BJ (cell line): Measurements from ENCODE around the gene TTLL4. TPM values are rescaled to one million over a fixed set of nuclear protein-coding genes. Genes with fewer than 3 reads are reported as not detected.

Experiments
- CTCF ChIA-PET: fragments of 350-600 bp; formaldehyde crosslinking; extraction: SDS; loops from one replicate; lab custom pipeline; 2021; ENCODE audit warnings: antibody characterized with exemption, inconsistent platforms; lab: Yijun Ruan, JAX
- POLR2A ChIA-PET: fragments of 300-600 bp; sonication (Branson Sonifier 250); formaldehyde crosslinking; extraction: SDS; loops from one replicate; lab custom pipeline; 2021; ENCODE audit warnings: antibody characterized with exemption; lab: Charles Lee
- DNase-seq: peaks from one replicate; pipeline ENCODE4 v3.0.0-alpha.2; 2011; ENCODE audit warnings: low read depth
- H3K27me3 ChIP-seq: 2 replicates; pipeline ENCODE4 v1.6.0; 2011; ENCODE audit warnings: low read length; ENCODE audit not compliant: control insufficient read depth, insufficient read depth
- H3K36me3 ChIP-seq: 2 replicates; pipeline ENCODE4 v1.5.1; 2011; ENCODE audit warnings: low read length; ENCODE audit not compliant: control insufficient read depth, insufficient read depth
- H3K4me3 ChIP-seq: 2 replicates; pipeline ENCODE4 v1.5.1; 2011; ENCODE audit warnings: low read depth, mild to moderate bottlenecking, control low read depth, low read length
- polyA plus RNA-seq: library from polyadenylated mRNA; depleted of rRNA; stranded (reverse); fragments of >200 nt; gene quantifications from 2 replicates; pipeline ENCODE4 v1.2.3, GENCODE V29; 2011
- TF ChIP-seq, protein P1 (sequence below): IDR thresholded peaks from 2 replicates; pipeline ENCODE4 v1.5.1; 2011; ENCODE audit warnings: low read depth, mild to moderate bottlenecking, control low read depth, inconsistent platforms, low read length, moderate library complexity; ENCODE audit not compliant: insufficient read depth

Gene TTLL4
- polyA plus RNA-seq, 1 experiment, result 14.1 TPM

- ChIA-PET CTCF (interaction anchor here (0.9 to 3.8 kb wide), 3 partner anchors 8 to 36 kb away, joined by 3 to 12 read pairs (median 7); no protein-coding TSS in a partner anchor), POLR2A (no interaction called here)
- peaks cover 8% of the 10 kb centered on the region for H3K36me3 ChIP-seq
- no peak overlapping the region for H3K4me3 ChIP-seq
- no peaks in the 10 kb centered on the region for H3K27me3 ChIP-seq
- DNase-seq, result no peak
- TF ChIP-seq, protein P1, sequence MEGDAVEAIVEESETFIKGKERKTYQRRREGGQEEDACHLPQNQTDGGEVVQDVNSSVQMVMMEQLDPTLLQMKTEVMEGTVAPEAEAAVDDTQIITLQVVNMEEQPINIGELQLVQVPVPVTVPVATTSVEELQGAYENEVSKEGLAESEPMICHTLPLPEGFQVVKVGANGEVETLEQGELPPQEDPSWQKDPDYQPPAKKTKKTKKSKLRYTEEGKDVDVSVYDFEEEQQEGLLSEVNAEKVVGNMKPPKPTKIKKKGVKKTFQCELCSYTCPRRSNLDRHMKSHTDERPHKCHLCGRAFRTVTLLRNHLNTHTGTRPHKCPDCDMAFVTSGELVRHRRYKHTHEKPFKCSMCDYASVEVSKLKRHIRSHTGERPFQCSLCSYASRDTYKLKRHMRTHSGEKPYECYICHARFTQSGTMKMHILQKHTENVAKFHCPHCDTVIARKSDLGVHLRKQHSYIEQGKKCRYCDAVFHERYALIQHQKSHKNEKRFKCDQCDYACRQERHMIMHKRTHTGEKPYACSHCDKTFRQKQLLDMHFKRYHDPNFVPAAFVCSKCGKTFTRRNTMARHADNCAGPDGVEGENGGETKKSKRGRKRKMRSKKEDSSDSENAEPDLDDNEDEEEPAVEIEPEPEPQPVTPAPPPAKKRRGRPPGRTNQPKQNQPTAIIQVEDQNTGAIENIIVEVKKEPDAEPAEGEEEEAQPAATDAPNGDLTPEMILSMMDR, result no peak
Observed at GRCh38 chr2:218703341-218703740, 7.3 kb upstream of the TTLL4 start.

- DNase-seq, result no peak
- TF ChIP-seq, protein P1, result no peak
- Histone ChIP-seq H3K4me3 (no peak overlapping the region), H3K36me3 (no peaks in the 10 kb centered on the region), H3K27me3 (no peaks in the 10 kb centered on the region)
- CTCF ChIA-PET, result interaction anchor here (1.3 to 1.8 kb wide), 2 partner anchors 15 to 140 kb away, joined by 3 to 6 read pairs; no protein-coding TSS in a partner anchor
- POLR2A ChIA-PET, result no interaction called here
Observed at GRCh38 chr2:218708086-218708485, 2.5 kb upstream of the TTLL4 start.

DNA sequence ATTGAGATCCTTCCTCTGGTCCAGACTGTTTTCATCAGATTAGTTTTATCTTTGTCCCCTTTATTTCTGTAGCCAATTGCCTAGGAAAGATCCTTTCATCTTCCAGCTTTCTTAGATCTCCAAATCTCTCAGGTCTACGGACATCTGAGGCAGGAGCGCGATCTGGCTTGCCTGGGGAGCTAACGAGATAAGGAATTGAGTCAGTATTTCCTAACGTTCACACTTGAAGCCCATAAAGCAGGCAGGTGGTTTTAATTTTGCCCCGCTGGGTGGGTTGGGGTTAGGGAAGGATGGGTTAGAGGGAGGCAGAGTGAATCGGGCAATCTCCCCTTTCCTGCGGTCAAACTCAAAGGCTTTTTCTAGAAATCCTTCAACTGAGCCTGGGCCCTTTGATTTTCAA, 727 bp upstream of the TTLL4 start:
- no peak overlapping the region for H3K4me3 ChIP-seq
- TF ChIP-seq, protein P1, result no peak
- CTCF ChIA-PET, result interaction anchor here (0.6 to 3.3 kb wide), 19 partner anchors 8 to 628 kb away, joined by 3 to 41 read pairs (median 6); partner anchors contain the start of genes BCS1L, PRKAG3 and ZNF142
- H3K36me3 ChIP-seq, result no peaks in the 10 kb centered on the region
- POLR2A ChIA-PET, result interaction anchor here (0.5 to 1.6 kb wide), 2 partner anchors 22 to 50 kb away, joined by 4 to 5 read pairs; partner anchors contain the start of genes BCS1L and ZNF142
- DNase-seq, result no peak
- H3K27me3 ChIP-seq, result no peaks in the 10 kb centered on the region

- Histone ChIP-seq H3K4me3 (peak overlapping the region; percentile 24), H3K27me3 (no peaks in the 10 kb centered on the region), H3K36me3 (no peaks in the 10 kb centered on the region)
- TF ChIP-seq, protein P1, result no peak
- DNase-seq, result no peak
- ChIA-PET CTCF (interaction anchor here (0.6 to 3.3 kb wide), 21 partner anchors 8 to 628 kb away, joined by 3 to 41 read pairs (median 6); partner anchors contain the start of genes BCS1L, PRKAG3 and ZNF142), POLR2A (interaction anchor here (1.6 kb wide), 1 partner anchor 22 kb away, joined by 4 read pairs; no protein-coding TSS in a partner anchor)
Observed at GRCh38 chr2:218710334-218710686, 325 bp upstream of the TTLL4 start.

DNA sequence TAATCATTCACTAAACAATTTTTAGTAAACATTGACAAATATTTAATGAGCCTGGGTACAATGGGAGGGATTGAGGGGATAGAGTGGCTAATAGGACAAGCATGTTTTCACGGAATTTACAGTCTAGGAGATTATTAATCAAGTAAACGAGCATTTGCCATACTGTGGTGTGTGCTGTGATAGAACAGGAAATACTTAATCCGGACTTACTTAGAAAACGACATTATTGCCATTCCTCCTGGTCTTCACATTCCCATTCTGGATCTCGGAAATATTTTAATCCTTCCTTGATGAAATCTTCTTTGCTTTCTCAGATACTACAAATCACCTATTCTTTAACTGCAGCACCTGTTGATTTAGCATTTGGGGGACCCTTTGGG, 905 bp downstream of the TTLL4 start:
- ChIA-PET CTCF (interaction anchor here (0.6 to 3.3 kb wide), 20 partner anchors 9 to 149 kb away, joined by 3 to 41 read pairs (median 4); partner anchors contain the start of genes BCS1L, PRKAG3, RNF25 and STK36), POLR2A (interaction anchor here (1.6 kb wide), 1 partner anchor 20 kb away, joined by 4 read pairs; no protein-coding TSS in a partner anchor)
- no peak for DNase-seq
- TF ChIP-seq, protein P1, result no peak
- H3K4me3 ChIP-seq, result peak overlapping the region; percentile 68
- no peaks in the 10 kb centered on the region for H3K27me3 ChIP-seq
- H3K36me3 ChIP-seq, result no peaks in the 10 kb centered on the region
